ENCODE measurements around the gene LPCAT3. TPM values are rescaled to one million over a fixed set of nuclear protein-coding genes. Genes with fewer than 3 reads are reported as not detected.
A peak's percentile ranks its signal among the peaks of the same experiment; 100 is the strongest.

LPCAT3 gene
- total RNA-seq, 1 experiment from 2014 or later = 54.3 TPM

- ChIA-PET POLR2A (interaction anchor here (0.6 kb wide), 1 partner anchor 35 kb away, joined by 5 read pairs; no protein-coding TSS in a partner anchor), CTCF (interaction anchor here (0.9 to 1.2 kb wide), 2 partner anchors 48 to 52 kb away, joined by 3 to 4 read pairs; partner anchors contain the start of gene C1RL)
- no TSS peak for BruUV-seq (replicated peaks)
- DNase-seq (ENCODE audit: low read depth, low spot score) (no peak), ATAC-seq (peak; percentile 71)
- in situ Hi-C loops (cut with HindIII; ENCODE audit: low pct_unique_long_range_greater_than_20kb, low sequenced_read_pairs) (no loop called here), intact Hi-C loops (cut with micrococcal nuclease; ENCODE audit: unreplicated experiment) (no loop called here)
- Histone ChIP-seq H3K27me3 (ENCODE audit: control insufficient read depth, insufficient read depth, low read length) (no peaks in the 10 kb centered on the region), H3K4me3 (ENCODE audit: low read depth in 2 of 2, low read length in 2 of 2) (no peak within 1 kb of the TSS), H3K27ac (ENCODE audit: low read length) (no peak within 1 kb of the TSS), H3K9me3 (ENCODE audit: control insufficient read depth, insufficient read depth, low read depth, low read length) (no peaks in the 10 kb centered on the region), H3K36me3 (ENCODE audit: control insufficient read depth, insufficient read depth, low read length) (no peaks in the 10 kb centered on the region), H3K4me1 (ENCODE audit: control insufficient read depth, insufficient read depth, low read length) (no peaks in the 10 kb centered on the region)
- no peak for TF ChIP-seq POLR2AphosphoS5 (IDR thresholded peaks at IDR 0.05; ENCODE audit: low read depth, low read length)
- TF ChIP-seq CTCF (IDR thresholded peaks at IDR 0.05) = peak; percentile 45
- TF ChIP-seq REST (IDR thresholded peaks at IDR 0.05; ENCODE audit: insufficient read depth in 1 of 2, low read depth in 2 of 2, low read length in 1 of 2) = no peak
These were observed 42.2 kb upstream of the LPCAT3 start, which contains the start of gene C1S for GRCh38 chr12:7060353-7060954. C1S (plus strand) TSS chr12:7060718; CDS start chr12:7061913, 1,195 bp downstream.

- ATAC-seq = no peak
- POLR2A ChIA-PET = no interaction called here
- H3K36me3 ChIP-seq (ENCODE audit: control insufficient read depth, insufficient read depth, low read length) = no peaks in the 10 kb centered on the region
- no peaks in the 10 kb centered on the region for H3K4me1 ChIP-seq (ENCODE audit: control insufficient read depth, insufficient read depth, low read length)
- DNase-seq (ENCODE audit: low read depth, low spot score) = no peak
- TF ChIP-seq SIN3A (IDR thresholded peaks at IDR 0.05; ENCODE audit: borderline replicate concordance, insufficient read depth, low read depth, low read length) (no peak), REST (IDR thresholded peaks at IDR 0.05; ENCODE audit: insufficient read depth in 1 of 2, low read depth in 2 of 2, low read length in 1 of 2) (no peak), CTCF (IDR thresholded peaks at IDR 0.05) (no peak), POLR2AphosphoS5 (IDR thresholded peaks at IDR 0.05; ENCODE audit: low read depth, low read length) (no peak), TCF7L2 (IDR thresholded peaks at IDR 0.05; ENCODE audit: low read depth, low read length) (no peak)
- CTCF ChIA-PET = no interaction called here
- H3K9me3 ChIP-seq (ENCODE audit: control insufficient read depth, insufficient read depth, low read depth, low read length) = no peaks in the 10 kb centered on the region
- BruUV-seq (replicated peaks) = no TSS peak
- in situ Hi-C loops (cut with HindIII; ENCODE audit: low pct_unique_long_range_greater_than_20kb, low sequenced_read_pairs) = no loop called here
- H3K4me3 ChIP-seq (ENCODE audit: low read depth in 2 of 2, low read length in 2 of 2) = no peak overlapping the region
- intact Hi-C loops (cut with micrococcal nuclease; ENCODE audit: unreplicated experiment) = no loop called here
- H3K27ac ChIP-seq (ENCODE audit: low read length) = no peak overlapping the region
- no peaks in the 10 kb centered on the region for H3K27me3 ChIP-seq (ENCODE audit: control insufficient read depth, insufficient read depth, low read length)
These were observed 41.5 kb upstream of the LPCAT3 start for GRCh38 chr12:7059780-7060179.

All from Panc1 (cell line).